Sigmoid colon (tissue), 7 donors: ENCODE measurements around the gene ZBTB34. TPM values are rescaled to one million over a fixed set of nuclear protein-coding genes. Genes with fewer than 3 reads are reported as not detected.

Experiments used
- DNase-seq: peaks from one replicate; pipeline ENCODE4 v3.0.0-alpha.2; 2019
- H3K27ac ChIP-seq, 4 donors: fragments of 200-600 bp; sonication (generic); one replicate each; pipeline ENCODE4 v1.5.1; 2016 to 2019; ENCODE audit warnings: mild to moderate bottlenecking in 1 of 4
- H3K27me3 ChIP-seq, 3 donors: fragments of 200-600 bp; sonication (generic); one replicate each; pipeline ENCODE4 v1.5.1; 2019; ENCODE audit warnings: mild to moderate bottlenecking in 1 of 3
- H3K36me3 ChIP-seq, 4 donors: fragments of 200-600 bp; sonication (generic); one replicate each; pipeline ENCODE4 v1.5.1; 2016 to 2019
- H3K4me1 ChIP-seq, 4 donors: fragments of 200-600 bp; sonication (generic); one replicate each; pipeline ENCODE4 v1.5.1; 2017 to 2019
- H3K4me3 ChIP-seq, 4 donors: fragments of 200-600 bp; sonication (generic); one replicate each; pipeline ENCODE4 v1.5.1; 2017 to 2019; ENCODE audit warnings: mild to moderate bottlenecking in 2 of 4, moderate library complexity in 1 of 4
- H3K9me3 ChIP-seq, 4 donors: fragments of 200-600 bp in 3 of 4; sonication (generic) in 3 of 4; one replicate each; pipeline versions ENCODE4 v1.5.1 to v1.6.1; 2013 to 2019
- EP300 ChIP-seq, 4 donors: sonication (generic); formaldehyde crosslinking; IDR thresholded peaks; one replicate each; pipeline ENCODE4 v1.6.1; 2017; ENCODE audit warnings: antibody characterized with exemption in 4 of 4
- POLR2A ChIP-seq, 2 donors: fragments of 450-650 bp; IDR thresholded peaks; one replicate each; pipeline ENCODE4 v1.6.1; 2016; ENCODE audit warnings: antibody characterized with exemption in 2 of 2, mild to moderate bottlenecking in 2 of 2, moderate library complexity in 2 of 2
- POLR2AphosphoS5 ChIP-seq, 4 donors: sonication (generic); formaldehyde crosslinking; IDR thresholded peaks; one replicate each; pipeline ENCODE4 v1.6.1; 2017; ENCODE audit warnings: antibody characterized with exemption in 4 of 4
- WGBS, 2 donors: extraction: QIAGEN DNeasy Blood & Tissue Kit; methylation state at CpG; one replicate each; pipeline ENCODE4 v1.1.7; 2013; 5-methylcytosine and 5-hydroxymethylcytosine counted together
- intact Hi-C: fragments of 100-400 bp; cut with DNase I; formaldehyde crosslinking; loops from one replicate; pipeline ENCODE4 v1.15.1; 2023
- polyA plus RNA-seq, 3 donors: library from polyadenylated mRNA; stranded (reverse); fragments of 200-250 nt; gene quantifications; one replicate each; pipeline ENCODE4 v1.2.3, GENCODE V29; 2013
- total RNA-seq, 4 donors: library from RNA; depleted of rRNA; stranded (reverse); fragments of >200 nt; gene quantifications; one replicate each; pipeline ENCODE4 v1.1.0, GENCODE V29; 2016
- TF ChIP-seq, protein P1 (sequence below), 4 experiments: fragments of 450-650 bp in 3 of 4; fragments of 200-600 bp in 1 of 4; IDR thresholded peaks; one replicate each; pipeline ENCODE4 v1.5.1; 2016 to 2019; ENCODE audit warnings: antibody characterized with exemption in 4 of 4, mild to moderate bottlenecking in 3 of 4, moderate library complexity in 2 of 4
- donor health status: healthy with polysubstance abuse.
- donor health status: Bipolar disorder and iron deficiency.
- donor health status: healthy.

The ZBTB34 gene
- total and polyA plus RNA-seq, 7 donors, result 1.4 to 11.4 (median 8.9) TPM

DNA sequence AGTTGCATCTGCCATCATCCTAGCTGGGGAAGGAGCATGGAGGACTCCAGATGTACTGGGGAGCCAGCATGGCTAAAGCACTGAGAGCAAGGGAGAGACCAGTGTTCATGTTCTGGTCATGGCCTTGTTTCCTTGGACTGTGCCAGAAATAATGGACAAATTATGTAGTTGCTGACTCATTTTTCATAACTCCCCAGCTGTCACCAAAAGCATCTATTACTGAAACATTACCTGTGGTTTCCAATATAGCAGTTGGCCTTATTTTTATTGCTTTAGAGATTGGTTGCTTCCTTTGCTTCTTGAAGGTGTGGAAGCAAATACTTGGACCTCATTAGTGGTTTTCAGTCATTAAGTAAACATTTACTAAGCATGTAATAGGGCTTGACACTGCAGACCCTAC, 65.4 kb downstream of the ZBTB34 start:
- Histone ChIP-seq H3K27me3 (no peaks in the 10 kb centered on the region), H3K9me3 (no peaks in the 10 kb centered on the region), H3K4me1 (no peaks in the 10 kb centered on the region), H3K27ac (no peak overlapping the region), H3K36me3 (no peaks in the 10 kb centered on the region), H3K4me3 (no peak overlapping the region)
- TF ChIP-seq POLR2AphosphoS5 (IDR thresholded peaks at IDR 0.05), result no peak
- TF ChIP-seq, protein P1, sequence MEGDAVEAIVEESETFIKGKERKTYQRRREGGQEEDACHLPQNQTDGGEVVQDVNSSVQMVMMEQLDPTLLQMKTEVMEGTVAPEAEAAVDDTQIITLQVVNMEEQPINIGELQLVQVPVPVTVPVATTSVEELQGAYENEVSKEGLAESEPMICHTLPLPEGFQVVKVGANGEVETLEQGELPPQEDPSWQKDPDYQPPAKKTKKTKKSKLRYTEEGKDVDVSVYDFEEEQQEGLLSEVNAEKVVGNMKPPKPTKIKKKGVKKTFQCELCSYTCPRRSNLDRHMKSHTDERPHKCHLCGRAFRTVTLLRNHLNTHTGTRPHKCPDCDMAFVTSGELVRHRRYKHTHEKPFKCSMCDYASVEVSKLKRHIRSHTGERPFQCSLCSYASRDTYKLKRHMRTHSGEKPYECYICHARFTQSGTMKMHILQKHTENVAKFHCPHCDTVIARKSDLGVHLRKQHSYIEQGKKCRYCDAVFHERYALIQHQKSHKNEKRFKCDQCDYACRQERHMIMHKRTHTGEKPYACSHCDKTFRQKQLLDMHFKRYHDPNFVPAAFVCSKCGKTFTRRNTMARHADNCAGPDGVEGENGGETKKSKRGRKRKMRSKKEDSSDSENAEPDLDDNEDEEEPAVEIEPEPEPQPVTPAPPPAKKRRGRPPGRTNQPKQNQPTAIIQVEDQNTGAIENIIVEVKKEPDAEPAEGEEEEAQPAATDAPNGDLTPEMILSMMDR (IDR thresholded peaks at IDR 0.05), result no peak
- TF ChIP-seq EP300 (IDR thresholded peaks at IDR 0.05), result no peak
- TF ChIP-seq POLR2A (IDR thresholded peaks at IDR 0.05), result no peak
- intact Hi-C loops, result no loop called here
- DNase-seq, result no peak

GRCh38 chr9:126926364-126926763, 65.9 kb downstream of the ZBTB34 start:
- Histone ChIP-seq H3K9me3 (no peaks in the 10 kb centered on the region), H3K27me3 (no peaks in the 10 kb centered on the region), H3K27ac (no peak overlapping the region), H3K36me3 (no peaks in the 10 kb centered on the region), H3K4me1 (no peaks in the 10 kb centered on the region), H3K4me3 (no peak overlapping the region)
- TF ChIP-seq EP300 (IDR thresholded peaks at IDR 0.05), result no peak
- TF ChIP-seq, protein P1 (IDR thresholded peaks at IDR 0.05), result no peak
- 85 to 87% methylated on average over 2 of the region's 2 CpGs for WGBS, 2 donors
- DNase-seq, result no peak
- intact Hi-C loops, result no loop called here

DNA sequence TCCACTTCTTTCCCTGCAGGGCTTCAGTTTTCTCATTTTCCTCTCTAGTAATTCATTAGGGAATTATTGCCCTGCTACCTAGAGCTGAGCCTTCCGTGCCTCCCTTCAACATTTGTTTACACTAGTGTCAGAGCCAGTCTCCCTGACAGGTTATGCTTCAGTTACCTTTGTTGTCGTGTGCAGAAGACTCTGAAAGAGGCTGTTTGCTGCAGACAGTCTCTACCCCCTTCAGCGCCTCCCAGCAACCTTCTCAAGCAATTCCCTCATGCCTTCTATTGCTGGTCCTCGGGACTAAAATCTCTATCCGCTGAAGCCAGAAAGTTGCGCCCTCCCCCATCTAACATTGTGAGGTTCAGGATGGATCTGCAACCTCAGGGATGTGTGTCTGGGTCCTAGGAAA, 67.0 kb downstream of the ZBTB34 start:
- no peak for TF ChIP-seq POLR2A (IDR thresholded peaks at IDR 0.05)
- no peak for TF ChIP-seq POLR2AphosphoS5 (IDR thresholded peaks at IDR 0.05)
- no peak for TF ChIP-seq EP300 (IDR thresholded peaks at IDR 0.05)
- TF ChIP-seq, protein P1 (IDR thresholded peaks at IDR 0.05), result no peak
- H3K4me1 ChIP-seq, result no peaks in the 10 kb centered on the region
- no peak overlapping the region for H3K4me3 ChIP-seq
- intact Hi-C loops, result no loop called here
- 73 to 78% methylated on average over 6 of the region's 6 CpGs for WGBS, 2 donors
- H3K9me3 ChIP-seq, result no peaks in the 10 kb centered on the region
- no peaks in the 10 kb centered on the region for H3K36me3 ChIP-seq
- no peak overlapping the region for H3K27ac ChIP-seq
- no peak for DNase-seq
- H3K27me3 ChIP-seq, result no peaks in the 10 kb centered on the region

DNA sequence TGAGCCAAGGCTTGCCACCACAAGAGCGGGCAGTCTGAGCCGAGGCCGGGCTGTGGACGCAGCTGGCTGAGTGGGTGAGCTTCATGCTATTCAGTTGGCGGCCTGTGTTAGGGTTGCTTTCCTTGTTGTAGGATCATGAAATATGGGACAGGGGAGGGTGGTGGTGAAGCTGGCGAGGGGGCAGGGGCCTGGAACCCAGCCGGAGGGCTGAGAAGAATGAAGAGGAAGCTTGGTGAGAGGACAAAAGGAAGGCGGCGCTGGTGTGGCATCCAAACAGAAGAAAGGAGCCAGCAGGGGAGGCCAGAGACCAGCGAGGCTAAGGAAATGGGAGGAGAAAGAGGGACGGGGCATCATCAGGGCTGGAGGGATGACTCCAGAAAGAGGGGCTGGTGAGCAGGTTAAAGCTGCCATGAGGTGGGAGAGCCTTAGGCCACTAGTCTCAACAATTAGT, 72.5 kb downstream of the ZBTB34 start:
- intact Hi-C loops, result no loop called here
- no peak for DNase-seq
- Histone ChIP-seq H3K27me3 (no peaks in the 10 kb centered on the region), H3K4me3 (no peak overlapping the region), H3K27ac (no peak overlapping the region), H3K9me3 (no peaks in the 10 kb centered on the region), H3K4me1 (no peaks in the 10 kb centered on the region), H3K36me3 (no peaks in the 10 kb centered on the region)
- 94% methylated on average over 11 of the region's 11 CpGs for WGBS, 2 donors
- TF ChIP-seq POLR2A (IDR thresholded peaks at IDR 0.05), result no peak
- no peak for TF ChIP-seq EP300 (IDR thresholded peaks at IDR 0.05)
- TF ChIP-seq, protein P1 (IDR thresholded peaks at IDR 0.05), result no peak
- no peak for TF ChIP-seq POLR2AphosphoS5 (IDR thresholded peaks at IDR 0.05)

DNA sequence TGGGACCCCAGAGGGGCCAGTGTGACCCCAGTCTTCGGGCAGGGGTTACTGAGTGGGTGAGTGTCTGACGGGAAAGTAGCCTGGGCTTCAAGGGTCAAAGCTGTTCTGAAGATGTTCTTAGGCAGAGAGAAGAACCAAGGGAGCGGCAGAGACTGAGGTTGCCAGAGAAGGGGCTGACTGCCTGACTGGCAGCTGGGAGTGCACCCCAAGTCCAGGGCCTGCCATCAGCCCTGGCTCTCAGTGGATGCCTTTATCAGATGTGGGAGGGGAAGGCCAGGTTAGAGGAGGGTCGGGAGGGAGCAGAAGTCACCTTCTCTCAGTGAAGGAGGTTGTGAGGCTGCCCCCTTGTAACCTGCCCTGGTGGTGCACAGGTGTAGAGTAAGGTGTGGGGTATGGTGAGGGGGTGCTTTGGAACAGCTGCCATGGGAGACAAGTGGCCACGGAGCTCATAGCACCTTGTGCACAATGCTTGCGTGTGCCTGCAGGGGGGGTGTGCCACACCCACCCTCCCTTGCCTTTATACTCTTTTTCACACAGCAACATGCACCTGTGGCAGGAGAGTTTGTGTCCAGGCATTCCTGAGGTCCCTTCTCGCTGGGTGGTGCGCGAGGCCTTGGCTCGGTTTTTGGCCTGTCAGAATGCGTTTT, 73.0 kb downstream of the ZBTB34 start:
- Histone ChIP-seq H3K4me3 (no peak overlapping the region), H3K36me3 (no peaks in the 10 kb centered on the region), H3K27me3 (no peaks in the 10 kb centered on the region), H3K27ac (no peak overlapping the region), H3K9me3 (no peaks in the 10 kb centered on the region), H3K4me1 (no peaks in the 10 kb centered on the region)
- TF ChIP-seq POLR2AphosphoS5 (IDR thresholded peaks at IDR 0.05), result no peak
- TF ChIP-seq, protein P1 (IDR thresholded peaks at IDR 0.05), result no peak
- TF ChIP-seq POLR2A (IDR thresholded peaks at IDR 0.05), result no peak
- TF ChIP-seq EP300 (IDR thresholded peaks at IDR 0.05), result no peak
- intact Hi-C loops, result no loop called here
- 90 to 92% methylated on average over 11 of the region's 11 CpGs for WGBS, 2 donors
- DNase-seq, result no peak
